NB4 (cell line): Measurements from ENCODE around the gene GLB1L.

Experiments
- MAX ChIP-seq: IDR thresholded peaks from 2 replicates; pipeline ENCODE4 v1.6.1; 2011; ENCODE audit warnings: low read depth, low read length
- POLR2A ChIP-seq: IDR thresholded peaks from 2 replicates; pipeline ENCODE4 v1.6.1; 2011; ENCODE audit warnings: mild to moderate bottlenecking; ENCODE audit not compliant: insufficient read length; ENCODE audit errors: extremely low read depth

GRCh38 chr2:219214786-219215185 lies 30.5 kb downstream of the GLB1L start:
- TF ChIP-seq MAX (no peak), POLR2A (no peak)
